ENCODE results near the gene PTPRD. TPM values are rescaled to one million over a fixed set of nuclear protein-coding genes. Genes with fewer than 3 reads are reported as not detected.
"Not testable (repeated sequence)": the region's sequence is repeated elsewhere in the genome, so short reads cannot be mapped to it uniquely, and the experiment has no call there.

PTPRD gene
- total RNA-seq, 4 donors from 2014 or later = 0.72 to 8.0 (median 3.0) TPM

DNA sequence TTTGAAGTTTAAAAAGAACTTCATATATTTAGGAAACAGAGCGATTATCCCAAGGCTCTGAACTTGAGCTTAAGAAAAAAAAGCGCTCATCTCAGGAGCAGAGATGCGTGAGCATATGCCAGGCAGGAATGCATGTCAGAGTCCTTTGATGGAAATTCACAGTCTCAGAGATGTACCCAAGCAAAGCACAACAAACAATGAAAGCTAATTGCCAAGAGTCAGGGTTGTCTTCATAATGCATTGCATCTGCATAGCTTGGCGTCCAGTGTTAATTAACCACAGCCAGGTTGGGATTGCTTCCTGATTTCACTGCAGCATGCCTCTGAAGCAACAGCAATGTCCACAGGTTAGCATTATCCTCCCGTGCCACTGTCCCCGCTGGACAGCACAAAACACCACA lies 1906.3 kb downstream of the PTPRD start:
- 76 to 77% methylated on average over 6 of the region's 6 CpGs for WGBS, 2 donors
- intact Hi-C loops (cut with DNase I; ENCODE audit: low total_unique reads) = no loop called here
- TF ChIP-seq POLR2A (IDR thresholded peaks at IDR 0.05) = no peak
- TF ChIP-seq, protein P1, sequence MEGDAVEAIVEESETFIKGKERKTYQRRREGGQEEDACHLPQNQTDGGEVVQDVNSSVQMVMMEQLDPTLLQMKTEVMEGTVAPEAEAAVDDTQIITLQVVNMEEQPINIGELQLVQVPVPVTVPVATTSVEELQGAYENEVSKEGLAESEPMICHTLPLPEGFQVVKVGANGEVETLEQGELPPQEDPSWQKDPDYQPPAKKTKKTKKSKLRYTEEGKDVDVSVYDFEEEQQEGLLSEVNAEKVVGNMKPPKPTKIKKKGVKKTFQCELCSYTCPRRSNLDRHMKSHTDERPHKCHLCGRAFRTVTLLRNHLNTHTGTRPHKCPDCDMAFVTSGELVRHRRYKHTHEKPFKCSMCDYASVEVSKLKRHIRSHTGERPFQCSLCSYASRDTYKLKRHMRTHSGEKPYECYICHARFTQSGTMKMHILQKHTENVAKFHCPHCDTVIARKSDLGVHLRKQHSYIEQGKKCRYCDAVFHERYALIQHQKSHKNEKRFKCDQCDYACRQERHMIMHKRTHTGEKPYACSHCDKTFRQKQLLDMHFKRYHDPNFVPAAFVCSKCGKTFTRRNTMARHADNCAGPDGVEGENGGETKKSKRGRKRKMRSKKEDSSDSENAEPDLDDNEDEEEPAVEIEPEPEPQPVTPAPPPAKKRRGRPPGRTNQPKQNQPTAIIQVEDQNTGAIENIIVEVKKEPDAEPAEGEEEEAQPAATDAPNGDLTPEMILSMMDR (IDR thresholded peaks at IDR 0.05) = no peak
- H3K4me3 ChIP-seq (ENCODE audit: low read depth, poor library complexity, severe bottlenecking) = no peak overlapping the region
- no peak for DNase-seq (ENCODE audit: low spot score in 2 of 2)

DNA sequence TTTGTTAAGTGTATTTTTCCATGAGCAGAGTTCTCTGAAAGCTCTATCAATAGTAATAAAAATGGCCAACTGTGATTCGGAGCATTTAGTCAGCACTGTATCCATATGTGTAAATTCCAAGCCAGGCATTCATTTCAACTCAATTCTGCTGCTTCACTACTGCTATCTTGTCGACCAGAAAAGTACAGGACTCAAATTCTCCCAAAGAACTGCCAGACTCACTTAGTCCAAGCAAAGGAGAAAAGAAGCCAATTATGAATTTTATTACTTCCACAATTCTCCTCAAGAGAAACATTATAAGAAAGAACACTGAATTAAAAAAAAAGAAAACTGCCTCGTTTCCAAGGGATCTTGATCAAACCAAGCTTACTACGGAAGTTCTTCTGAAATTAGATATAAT lies 1906.9 kb downstream of the PTPRD start:
- H3K4me3 ChIP-seq (ENCODE audit: low read depth, poor library complexity, severe bottlenecking) = no peak overlapping the region
- TF ChIP-seq, protein P1 (IDR thresholded peaks at IDR 0.05) = no peak
- TF ChIP-seq POLR2A (IDR thresholded peaks at IDR 0.05) = no peak
- WGBS, 2 donors = 56 to 61% methylated on average over 4 of the region's 4 CpGs
- DNase-seq (ENCODE audit: low spot score in 2 of 2) = no peak
- intact Hi-C loops (cut with DNase I; ENCODE audit: low total_unique reads) = no loop called here

DNA sequence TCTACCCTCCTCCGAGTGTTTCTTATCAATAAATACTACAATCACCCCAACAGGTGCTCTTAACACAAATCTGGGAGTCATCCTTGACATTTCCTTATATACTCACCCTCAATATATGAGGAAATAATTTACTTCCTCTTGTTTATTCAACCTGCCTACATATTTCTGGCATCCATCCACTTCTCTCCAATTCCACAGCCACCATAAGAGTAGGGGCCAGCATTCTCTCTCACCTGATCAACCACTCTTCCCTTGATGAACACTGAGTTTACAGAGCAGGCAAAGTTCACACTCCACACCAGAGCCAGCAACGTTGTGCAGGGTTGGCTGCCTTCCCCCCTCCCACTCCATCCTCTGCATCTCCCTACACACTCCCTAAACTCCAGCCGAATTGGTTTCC lies 1908.9 kb downstream of the PTPRD start:
- TF ChIP-seq, protein P1 (IDR thresholded peaks at IDR 0.05) = no peak
- TF ChIP-seq POLR2A (IDR thresholded peaks at IDR 0.05) = no peak
- H3K4me3 ChIP-seq (ENCODE audit: low read depth, poor library complexity, severe bottlenecking) = no peak overlapping the region
- DNase-seq (ENCODE audit: low spot score in 2 of 2) = no peak
- intact Hi-C loops (cut with DNase I; ENCODE audit: low total_unique reads) = no loop called here
- WGBS, 2 donors = 69 to 74% methylated on average over 3 of the region's 3 CpGs

DNA sequence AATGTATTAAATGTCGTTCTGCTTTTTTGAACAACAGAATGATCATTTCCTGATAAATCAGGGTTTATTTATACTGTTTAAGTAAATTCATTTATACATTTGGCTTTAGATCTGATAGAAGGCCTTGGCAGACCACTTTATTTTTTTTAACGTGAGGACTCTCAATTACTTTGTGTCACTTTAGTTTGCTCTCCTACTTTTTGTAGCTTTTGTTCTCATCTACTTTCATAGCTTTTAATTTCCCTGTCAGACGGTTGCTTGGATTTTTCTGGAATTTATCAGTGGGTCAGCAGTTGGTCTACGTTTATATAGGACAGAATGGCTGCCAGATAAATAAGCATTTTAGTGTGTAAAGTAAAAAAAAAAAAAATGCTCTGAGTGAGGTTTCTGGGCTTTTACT lies 1910.9 kb downstream of the PTPRD start:
- 76 to 79% methylated on average over 4 of the region's 4 CpGs for WGBS, 2 donors
- TF ChIP-seq, protein P1 (IDR thresholded peaks at IDR 0.05) = no peak
- TF ChIP-seq POLR2A (IDR thresholded peaks at IDR 0.05) = no peak
- H3K4me3 ChIP-seq (ENCODE audit: low read depth, poor library complexity, severe bottlenecking) = no peak overlapping the region
- intact Hi-C loops (cut with DNase I; ENCODE audit: low total_unique reads) = no loop called here
- no peak for DNase-seq (ENCODE audit: low spot score in 2 of 2)

DNA sequence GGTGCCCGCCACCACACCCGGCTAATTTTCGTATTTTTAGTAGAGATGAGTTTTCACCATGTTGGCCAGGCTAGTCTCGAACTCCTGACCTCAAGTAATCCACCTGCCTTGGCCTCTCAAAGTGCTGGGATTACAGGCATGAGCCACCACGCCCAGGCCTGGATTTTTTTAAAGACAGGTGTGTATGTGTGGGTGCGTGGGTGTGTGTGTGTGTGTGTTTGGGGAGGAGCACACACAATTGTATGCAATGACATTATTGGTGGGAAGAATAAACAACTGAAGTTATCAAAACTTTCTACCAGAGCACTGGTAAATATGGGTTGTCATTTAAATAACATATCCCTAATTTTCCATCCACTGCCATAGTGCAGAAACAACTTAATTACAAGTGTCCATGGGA lies 1915.2 kb downstream of the PTPRD start:
- DNase-seq (ENCODE audit: low spot score in 2 of 2); H3K4me3 ChIP-seq (ENCODE audit: low read depth, poor library complexity, severe bottlenecking); intact Hi-C loops (cut with DNase I; ENCODE audit: low total_unique reads): not testable (repeated sequence)
- WGBS, 2 donors = 94 to 97% methylated on average over 6 of the region's 6 CpGs

DNA sequence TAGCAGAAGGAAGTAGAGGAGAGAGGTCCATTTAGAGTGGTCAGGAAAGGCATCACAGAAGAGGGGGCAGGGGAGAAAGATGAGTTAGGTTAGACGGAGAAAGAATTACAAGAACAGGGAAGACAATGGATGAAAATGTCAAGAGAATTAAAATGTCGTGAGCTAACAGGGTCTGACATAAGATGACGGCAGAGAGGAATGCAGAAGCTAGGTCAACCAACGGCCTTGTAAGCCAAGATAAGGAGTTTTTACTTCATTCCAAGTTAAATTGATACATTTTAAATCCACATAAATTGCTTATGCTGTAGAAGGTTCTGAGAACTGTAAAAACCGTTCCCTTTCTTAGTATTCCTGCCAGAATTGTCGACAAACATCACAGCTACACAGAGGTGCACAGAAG lies 1916.3 kb downstream of the PTPRD start:
- WGBS, 2 donors = 90 to 94% methylated on average over 6 of the region's 6 CpGs
- TF ChIP-seq POLR2A (IDR thresholded peaks at IDR 0.05) = no peak
- TF ChIP-seq, protein P1 (IDR thresholded peaks at IDR 0.05) = no peak

More for the DNA sequence above, 1916.3 kb downstream of the PTPRD start:
- H3K4me3 ChIP-seq (ENCODE audit: low read depth, poor library complexity, severe bottlenecking) = no peak overlapping the region
- intact Hi-C loops (cut with DNase I; ENCODE audit: low total_unique reads) = no loop called here
- no peak for DNase-seq (ENCODE audit: low spot score in 2 of 2)
